WTC11 (cell line): ENCODE data around the gene CRYBA1. TPM values are rescaled to one million over a fixed set of nuclear protein-coding genes. Genes with fewer than 3 reads are reported as not detected.

Experiments used
- ATAC-seq: fragments of 200-7000 bp; cut with Tn5 transposase; 2 replicates; pipeline ENCODE4 v1.10.0; 2021; ENCODE audit warnings: mild to moderate bottlenecking, moderate library complexity
- CTCF ChIA-PET: fragments of 300-600 bp; sonication (Branson Sonifier 250); formaldehyde crosslinking; loops from one replicate; lab custom pipeline; 2021; ENCODE audit warnings: antibody characterized with exemption; lab: Charles Lee
- POLR2A ChIA-PET: fragments of 350-600 bp; sonication (Branson Sonifier 250); formaldehyde crosslinking; loops from one replicate; lab custom pipeline; 2021; ENCODE audit warnings: antibody characterized with exemption; lab: Charles Lee
- DNase-seq: peaks from one replicate; pipeline ENCODE4 v3.0.0; 2021; ENCODE audit warnings: low spot score
- H3K27ac Mint-ChIP-seq: 2 replicates; pipeline ENCODE4 v1.8.0; 2021; ENCODE audit warnings: mixed read lengths
- H3K27me3 Mint-ChIP-seq: 2 replicates; pipeline ENCODE4 v1.8.0; 2021; ENCODE audit warnings: low read depth, mild to moderate bottlenecking, moderate library complexity, mixed read lengths
- H3K36me3 Mint-ChIP-seq: 2 replicates; pipeline ENCODE4 v1.8.0; 2021; ENCODE audit warnings: mixed read lengths
- H3K4me1 Mint-ChIP-seq: 2 replicates; pipeline ENCODE4 v1.8.0; 2022; ENCODE audit warnings: mixed read lengths
- H3K4me3 Mint-ChIP-seq: 2 replicates; pipeline ENCODE4 v1.8.0; 2021; ENCODE audit warnings: mild to moderate bottlenecking, moderate library complexity, mixed read lengths
- H3K9me3 Mint-ChIP-seq: 2 replicates; pipeline ENCODE4 v1.8.0; 2021; ENCODE audit warnings: mixed read lengths
- AR ChIP-seq: fragments of 250-450 bp; sonication (Bioruptor Pico); IDR thresholded peaks from 2 replicates; pipeline ENCODE4 v1.9.0; 2021; ENCODE audit warnings: mild to moderate bottlenecking
- CDX4 ChIP-seq: fragments of 250-450 bp; sonication (Bioruptor Pico); IDR thresholded peaks from 2 replicates; pipeline ENCODE4 v1.9.0; 2021; ENCODE audit warnings: moderate library complexity, mild to moderate bottlenecking, inconsistent platforms, borderline replicate concordance
- CREB1 ChIP-seq: sonication (generic); formaldehyde crosslinking; IDR thresholded peaks from 2 replicates; pipeline ENCODE4 v1.8.0; 2023; ENCODE audit warnings: mild to moderate bottlenecking, missing genetic modification reagents
- CREM ChIP-seq: sonication (generic); formaldehyde crosslinking; IDR thresholded peaks from 2 replicates; pipeline ENCODE4 v1.8.1; 2022; ENCODE audit warnings: mild to moderate bottlenecking, missing genetic modification reagents, moderate library complexity
- E2F5 ChIP-seq: sonication (generic); formaldehyde crosslinking; IDR thresholded peaks from 2 replicates; pipeline ENCODE4 v1.8.1; 2022; ENCODE audit warnings: mild to moderate bottlenecking, moderate library complexity, missing genetic modification reagents
- ESRRA ChIP-seq: sonication (generic); formaldehyde crosslinking; IDR thresholded peaks from 2 replicates; pipeline ENCODE4 v1.8.1; 2022; ENCODE audit warnings: mild to moderate bottlenecking, missing genetic modification reagents, borderline replicate concordance
- FOXJ3 ChIP-seq: sonication (generic); formaldehyde crosslinking; IDR thresholded peaks from 2 replicates; pipeline ENCODE4 v1.9.0; 2021; ENCODE audit warnings: missing genetic modification reagents, mild to moderate bottlenecking, borderline replicate concordance
- GRHL2 ChIP-seq: fragments of 250-450 bp; sonication (Bioruptor Pico); IDR thresholded peaks from 2 replicates; pipeline ENCODE4 v1.8.0; 2022; ENCODE audit warnings: mild to moderate bottlenecking, moderate library complexity; ENCODE audit not compliant: insufficient replicate concordance, severe bottlenecking
- GTF2I ChIP-seq: fragments of 250-450 bp; sonication (Bioruptor Pico); conservative IDR thresholded peaks from 2 replicates; pipeline ENCODE4 v1.4.0; 2021; ENCODE audit warnings: mild to moderate bottlenecking
- IRF1 ChIP-seq: sonication (generic); formaldehyde crosslinking; IDR thresholded peaks from 2 replicates; pipeline ENCODE4 v1.8.0; 2023; ENCODE audit warnings: missing genetic modification reagents
- MXD4 ChIP-seq: fragments of 250-450 bp; sonication (Bioruptor Pico); IDR thresholded peaks from 2 replicates; pipeline ENCODE4 v1.8.0; 2021; ENCODE audit warnings: mild to moderate bottlenecking, moderate library complexity, borderline replicate concordance
- RELA ChIP-seq: sonication (generic); formaldehyde crosslinking; IDR thresholded peaks from 2 replicates; pipeline ENCODE4 v1.8.1; 2022; ENCODE audit warnings: missing genetic modification reagents, mild to moderate bottlenecking, borderline replicate concordance
- SMAD3 ChIP-seq: sonication (generic); formaldehyde crosslinking; IDR thresholded peaks from 2 replicates; pipeline ENCODE4 v1.8.0; 2022; ENCODE audit warnings: missing genetic modification reagents, mild to moderate bottlenecking, borderline replicate concordance
- USF1 ChIP-seq: sonication (generic); formaldehyde crosslinking; IDR thresholded peaks from 2 replicates; pipeline ENCODE4 v1.8.0; 2022; ENCODE audit warnings: mild to moderate bottlenecking, missing genetic modification reagents
- USF2 ChIP-seq: sonication (generic); formaldehyde crosslinking; IDR thresholded peaks from 2 replicates; pipeline ENCODE4 v1.8.1; 2023; ENCODE audit warnings: mild to moderate bottlenecking, missing genetic modification reagents, moderate library complexity
- ZMAT4 ChIP-seq: fragments of 250-450 bp; sonication (Bioruptor Pico); IDR thresholded peaks from 2 replicates; pipeline ENCODE4 v1.9.0; 2021; ENCODE audit warnings: mild to moderate bottlenecking
- ZNF121 ChIP-seq: sonication (generic); formaldehyde crosslinking; IDR thresholded peaks from 2 replicates; pipeline ENCODE4 v1.8.0; 2023; ENCODE audit warnings: missing genetic modification reagents
- ZNF671 ChIP-seq: fragments of 250-450 bp; sonication (Bioruptor Pico); IDR thresholded peaks from 2 replicates; pipeline ENCODE4 v1.8.0; 2021; ENCODE audit warnings: mild to moderate bottlenecking
- total RNA-seq: library from RNA; stranded (reverse); gene quantifications from 3 replicates; pipeline ENCODE4 v1.2.3, GENCODE V29; 2021

CRYBA1 gene
- total RNA-seq, 1 experiment from 2014 or later = not detected

- no peak for TF ChIP-seq E2F5 (CRISPR knock-in tag)
- TF ChIP-seq GTF2I (CRISPR knock-in tag) = no peak
- no peak for TF ChIP-seq USF1 (CRISPR knock-in tag)
- TF ChIP-seq IRF1 (CRISPR knock-in tag) = no peak
- TF ChIP-seq RELA = no peak
- TF ChIP-seq FOXJ3 = no peak
- TF ChIP-seq AR = no peak
- TF ChIP-seq SMAD3 (CRISPR knock-in tag) = no peak
- no peak for TF ChIP-seq ZNF671 (CRISPR knock-in tag)
- TF ChIP-seq ZNF121 = no peak
Measured at GRCh38 chr17:29248845-29249244, 2.2 kb downstream of the CRYBA1 start (continued).

- Mint-ChIP-seq H3K9me3 (no peaks in the 10 kb centered on the region), H3K4me1 (0 out of 2 replicates have a peak, but pooled peaks cover 3% of the 10 kb centered on the region), H3K27ac (no peak overlapping the region; the same call in 1 of the 2 replicates), H3K36me3 (no peaks in the 10 kb centered on the region), H3K4me3 (no peak overlapping the region)
- CTCF ChIA-PET = interaction anchor here (0.7 to 2.0 kb wide), 8 partner anchors 10 to 342 kb away, joined by 3 to 9 read pairs (median 4); no protein-coding TSS in a partner anchor
- TF ChIP-seq ZMAT4 (CRISPR knock-in tag) (no peak), CDX4 (CRISPR knock-in tag) (no peak), USF2 (CRISPR knock-in tag) (no peak), MXD4 (no peak), ESRRA (no peak), CREB1 (CRISPR knock-in tag) (no peak), GRHL2 (CRISPR knock-in tag) (no peak), CREM (CRISPR knock-in tag) (no peak)
- TF ChIP-seq, all 79 proteins: peak for 0
- no peaks in the 10 kb centered on the region for H3K27me3 Mint-ChIP-seq
- ATAC-seq (no peak), DNase-seq (no peak)
- POLR2A ChIA-PET = no interaction called here
Measured at GRCh38 chr17:29250666-29251065, 4.0 kb downstream of the CRYBA1 start.
